Uterus (tissue), 4 donors: Measurements from ENCODE around the gene INSIG1. TPM values are rescaled to one million over a fixed set of nuclear protein-coding genes. Genes with fewer than 3 reads are reported as not detected.

ENCODE experiments used
- DNase-seq, 2 donors: peaks; one replicate each; pipeline ENCODE4 v3.0.0-alpha.2; 2019 to 2020
- H3K27ac ChIP-seq, 2 donors: fragments of 200-600 bp; sonication (generic); 1 replicate in 1 of 2; 2 replicates in 1 of 2; pipeline ENCODE4 v1.5.1; 2016 to 2018
- H3K27me3 ChIP-seq, 2 donors: fragments of 200-600 bp; sonication (generic); one replicate each; pipeline ENCODE4 v1.5.1; 2018 to 2019; ENCODE audit warnings: control low read depth in 1 of 2
- H3K36me3 ChIP-seq, 2 donors: fragments of 200-600 bp; sonication (generic); one replicate each; pipeline ENCODE4 v1.5.1; 2019; ENCODE audit warnings: control low read depth in 1 of 2
- H3K4me1 ChIP-seq, 2 donors: fragments of 200-600 bp; sonication (generic); one replicate each; pipeline ENCODE4 v1.5.1; 2018 to 2019; ENCODE audit warnings: control low read depth in 1 of 2
- H3K4me3 ChIP-seq, 2 donors: fragments of 200-600 bp; sonication (generic); 1 replicate in 1 of 2; 2 replicates in 1 of 2; pipeline ENCODE4 v1.5.1; 2018 to 2019; ENCODE audit warnings: mild to moderate bottlenecking in 1 of 2
- H3K9me3 ChIP-seq, 2 donors: fragments of 200-600 bp; sonication (generic); one replicate each; pipeline ENCODE4 v1.5.1; 2019; ENCODE audit warnings: control low read depth in 1 of 2
- CTCF ChIP-seq, 4 experiments: fragments of 200-600 bp in 2 of 4; fragments of 450-650 bp in 2 of 4; sonication (generic) in 2 of 4; IDR thresholded peaks; one replicate each; pipeline ENCODE4 v1.5.1; 2016 to 2019; ENCODE audit warnings: antibody characterized with exemption in 4 of 4, mild to moderate bottlenecking in 2 of 4, moderate library complexity in 1 of 4
- POLR2A ChIP-seq, 2 donors: fragments of 450-650 bp; IDR thresholded peaks; one replicate each; pipeline ENCODE4 v1.6.1; 2016; ENCODE audit warnings: antibody characterized with exemption in 2 of 2, mild to moderate bottlenecking in 1 of 2, moderate library complexity in 1 of 2
- intact Hi-C: fragments of 100-400 bp; cut with DNase I; formaldehyde crosslinking; loops from one replicate; pipeline ENCODE4 v1.15.1; 2023; ENCODE audit warnings: low total_unique reads
- total RNA-seq, 4 donors: library from RNA; depleted of rRNA in 3 of 4; stranded (reverse); fragments of >200 nt in 3 of 4; gene quantifications; one replicate each; pipeline versions ENCODE4 v1.1.0 to v1.2.4, GENCODE V29; 2014 to 2023
- donor health status: DM: yes; HTN: yes; CAD: no.

The INSIG1 gene
- total RNA-seq, 4 donors from 2014 or later: 11.0 to 46.6 (median 22.0) TPM

- Histone ChIP-seq H3K4me1 (no peaks in the 10 kb centered on the region), H3K36me3 (no peaks in the 10 kb centered on the region), H3K4me3 (no peak overlapping the region), H3K27me3 (no peaks in the 10 kb centered on the region), H3K27ac (no peak overlapping the region), H3K9me3 (no peaks in the 10 kb centered on the region)
- intact Hi-C loops: no loop called here
- TF ChIP-seq CTCF (IDR thresholded peaks at IDR 0.05): no peak
- TF ChIP-seq POLR2A (IDR thresholded peaks at IDR 0.05): no peak
- DNase-seq: no peak
Measured at GRCh38 chr7:155285423-155285822, 12.3 kb upstream of the INSIG1 start.

- Histone ChIP-seq H3K4me3 (no peak overlapping the region), H3K27ac (no peak overlapping the region), H3K36me3 (no peaks in the 10 kb centered on the region), H3K27me3 (no peaks in the 10 kb centered on the region), H3K4me1 (no peaks in the 10 kb centered on the region), H3K9me3 (no peaks in the 10 kb centered on the region)
- intact Hi-C loops: no loop called here
- no peak for DNase-seq
- TF ChIP-seq POLR2A (IDR thresholded peaks at IDR 0.05) (no peak), CTCF (IDR thresholded peaks at IDR 0.05) (no peak)
Measured at GRCh38 chr7:155285833-155286232, 11.8 kb upstream of the INSIG1 start.

GRCh38 chr7:155286686-155287085, 11.0 kb upstream of the INSIG1 start:
- intact Hi-C loops: no loop called here

GRCh38 chr7:155287284-155287935, 10.3 kb upstream of the INSIG1 start:
- intact Hi-C loops: no loop called here
- Histone ChIP-seq H3K4me1 (no peaks in the 10 kb centered on the region), H3K9me3 (no peaks in the 10 kb centered on the region), H3K36me3 (no peaks in the 10 kb centered on the region), H3K27ac (no peak overlapping the region), H3K27me3 (no peaks in the 10 kb centered on the region), H3K4me3 (no peak overlapping the region)
- no peak for DNase-seq
- TF ChIP-seq POLR2A (IDR thresholded peaks at IDR 0.05) (no peak), CTCF (IDR thresholded peaks at IDR 0.05) (no peak)

More at GRCh38 chr7:155286686-155287085, 11.0 kb upstream of the INSIG1 start:
- Histone ChIP-seq H3K4me1 (no peaks in the 10 kb centered on the region), H3K36me3 (no peaks in the 10 kb centered on the region), H3K27me3 (no peaks in the 10 kb centered on the region), H3K27ac (no peak overlapping the region), H3K9me3 (no peaks in the 10 kb centered on the region), H3K4me3 (no peak overlapping the region)
- TF ChIP-seq CTCF (IDR thresholded peaks at IDR 0.05): no peak
- no peak for TF ChIP-seq POLR2A (IDR thresholded peaks at IDR 0.05)
- no peak for DNase-seq

GRCh38 chr7:155288055-155288454, 9.6 kb upstream of the INSIG1 start:
- H3K4me3 ChIP-seq: no peak overlapping the region
- no peaks in the 10 kb centered on the region for H3K27me3 ChIP-seq
- no peaks in the 10 kb centered on the region for H3K9me3 ChIP-seq
- no peak overlapping the region for H3K27ac ChIP-seq
- intact Hi-C loops: no loop called here
- no peaks in the 10 kb centered on the region for H3K36me3 ChIP-seq
- DNase-seq: no peak
- H3K4me1 ChIP-seq: no peaks in the 10 kb centered on the region
- TF ChIP-seq CTCF (IDR thresholded peaks at IDR 0.05): no peak
- TF ChIP-seq POLR2A (IDR thresholded peaks at IDR 0.05): no peak
